Globus pallidus (tissue), 1 donor: ENCODE measurements around the gene NDP.
"Not testable (repeated sequence)": the region's sequence is repeated elsewhere in the genome, so short reads cannot be mapped to it uniquely, and the experiment has no call there.

Source experiments
- DNase-seq: peaks from one replicate; pipeline ENCODE4 v3.0.0-alpha.2; 2015; ENCODE audit warnings: low spot score

NDP gene

DNA sequence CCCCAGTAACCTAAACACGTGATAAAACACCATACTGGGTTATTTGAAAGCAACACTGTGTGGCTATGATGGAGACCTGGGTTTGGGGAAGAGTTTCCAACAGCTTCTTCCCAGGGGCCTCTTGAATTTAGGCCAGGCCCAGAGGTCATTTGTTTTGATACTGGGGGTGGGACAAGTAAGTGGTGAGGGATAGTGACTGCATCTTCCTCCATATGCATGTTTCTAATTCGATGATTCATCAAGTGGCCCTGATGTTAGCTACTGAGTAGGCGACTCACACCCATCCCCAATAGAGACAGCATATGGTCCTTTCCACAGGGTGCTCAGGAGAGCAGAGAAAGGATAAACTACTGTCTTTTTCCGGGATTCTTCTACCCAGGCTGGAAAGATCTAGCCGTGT is 2.7 kb downstream of the NDP start:
- no peak for DNase-seq

DNA sequence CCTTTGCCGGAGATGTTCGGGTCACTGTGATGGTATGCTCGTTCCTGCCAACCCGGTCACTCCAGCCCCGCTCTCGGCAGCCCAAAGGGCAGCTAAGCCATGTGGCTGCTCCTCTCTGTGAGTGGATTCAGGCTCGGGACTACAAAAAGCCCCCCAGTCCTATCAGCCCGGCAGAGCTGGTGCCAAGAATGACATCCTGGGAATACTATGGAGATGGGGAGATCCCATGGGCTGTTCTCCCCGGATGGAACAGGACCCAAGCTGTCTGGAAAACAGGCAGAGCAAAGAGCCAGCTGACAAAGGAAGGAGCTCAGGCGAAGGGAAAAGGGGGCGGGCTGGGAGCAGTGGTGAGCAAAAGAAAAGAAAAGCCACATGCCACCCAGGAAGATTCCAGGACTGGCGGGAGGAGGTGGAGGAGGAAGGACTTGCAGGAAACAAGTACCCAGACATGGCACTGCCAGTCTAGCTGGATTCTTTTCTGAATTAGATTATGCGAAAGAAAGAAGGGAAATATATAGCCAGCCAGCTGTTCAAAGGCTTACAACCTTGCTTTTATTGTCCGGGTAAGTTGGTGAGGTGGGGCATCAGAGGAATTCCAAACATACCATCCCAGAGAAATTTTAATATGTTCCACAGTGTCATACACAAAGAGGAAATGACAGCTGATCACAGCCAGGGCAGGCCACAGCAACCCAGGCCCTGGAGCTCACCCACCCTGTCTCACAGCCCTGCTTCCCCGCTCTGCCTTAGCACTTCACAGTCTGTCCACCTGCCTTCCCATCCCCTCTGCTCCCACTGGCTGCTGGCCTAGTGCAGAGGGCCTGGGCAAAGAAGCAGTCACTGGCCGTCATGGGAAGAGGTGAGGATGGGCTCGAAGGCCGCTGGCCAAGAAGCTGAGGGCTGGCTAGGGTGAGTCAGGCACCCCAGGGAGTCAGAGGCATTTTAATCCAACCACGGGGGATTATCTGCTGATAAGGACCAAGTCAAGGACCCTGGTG is 3.4 kb downstream of the NDP start:
- peak; percentile 55 for DNase-seq

DNA sequence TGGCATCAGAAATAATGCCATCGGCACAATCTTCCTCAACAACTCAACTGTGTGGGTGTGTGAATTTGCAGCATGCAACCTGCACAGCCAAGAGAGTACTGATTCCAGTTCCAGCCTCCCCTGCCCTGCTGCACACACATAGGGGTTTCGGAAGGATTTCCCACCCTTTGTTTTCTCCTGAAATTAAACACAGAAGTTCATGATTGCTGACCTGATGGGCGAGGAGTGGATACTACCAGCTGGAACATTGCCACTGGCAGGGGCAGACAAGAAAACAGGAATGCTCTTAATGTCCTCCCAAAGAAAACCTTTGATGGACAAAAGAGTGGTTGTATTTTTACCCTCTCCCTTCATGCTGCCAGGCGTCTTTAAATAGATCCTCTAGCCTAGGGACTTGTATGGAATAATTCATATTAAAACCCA is 4.8 kb downstream of the NDP start:
- peak; percentile 47 for DNase-seq

DNA sequence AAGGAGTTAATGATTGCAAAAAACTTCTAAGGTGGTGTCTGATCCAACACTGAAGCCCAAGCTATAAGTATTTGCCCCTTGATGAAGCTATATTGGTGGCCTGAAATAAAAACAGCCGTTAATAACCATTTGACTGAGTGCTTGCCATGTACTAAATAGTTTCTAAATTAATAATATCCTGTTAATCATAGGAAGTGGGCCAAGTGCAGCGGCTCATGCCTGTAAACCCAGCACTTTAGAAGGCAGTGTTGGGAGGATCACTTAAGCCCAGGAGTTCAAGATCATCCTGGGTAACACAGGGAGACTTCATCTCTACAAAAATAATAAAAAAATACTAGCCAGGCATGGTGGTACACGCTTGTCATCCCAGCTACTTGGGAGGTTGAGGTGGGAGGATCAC is 8.3 kb downstream of the NDP start:
- no peak for DNase-seq

DNA sequence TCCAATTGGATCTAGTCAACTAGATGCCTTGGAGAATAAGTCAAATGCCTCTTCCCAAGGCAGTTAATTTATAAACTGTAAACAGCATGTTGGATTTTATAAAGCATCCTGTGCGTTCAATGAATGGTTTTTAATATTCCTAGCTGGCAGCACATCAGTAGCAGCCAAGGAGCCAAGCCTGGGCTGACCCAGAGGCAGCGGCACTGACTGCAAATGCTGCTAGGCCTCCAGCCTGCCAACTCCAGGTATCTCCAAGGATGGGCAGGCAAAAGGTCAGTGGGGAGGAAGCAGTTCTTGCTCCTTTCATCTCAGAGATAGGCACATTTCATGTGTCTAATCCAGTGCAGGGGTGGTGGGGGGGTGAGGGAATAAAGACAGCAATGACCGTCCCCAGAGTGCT is 9.5 kb downstream of the NDP start:
- no peak for DNase-seq

DNA sequence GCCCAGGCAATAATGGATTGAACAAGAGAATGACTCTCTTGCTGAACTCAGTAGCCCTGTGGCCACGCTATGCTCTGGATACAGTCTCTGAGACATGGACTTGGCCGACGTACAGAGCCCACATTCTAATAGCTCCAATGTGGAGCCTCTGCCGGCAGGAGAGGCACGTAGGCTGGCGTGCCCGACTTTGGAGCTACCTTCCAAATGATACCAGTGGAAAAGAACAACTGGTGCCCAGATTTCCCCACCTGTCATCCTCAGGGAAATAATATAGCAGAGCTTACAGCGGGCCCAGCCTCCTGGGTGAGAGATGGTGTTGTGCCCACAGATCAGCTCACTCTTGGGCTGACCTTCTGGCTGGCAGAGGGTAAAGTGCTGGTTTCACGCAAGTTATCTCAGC is 10.6 kb downstream of the NDP start:
- DNase-seq, result no peak

DNA sequence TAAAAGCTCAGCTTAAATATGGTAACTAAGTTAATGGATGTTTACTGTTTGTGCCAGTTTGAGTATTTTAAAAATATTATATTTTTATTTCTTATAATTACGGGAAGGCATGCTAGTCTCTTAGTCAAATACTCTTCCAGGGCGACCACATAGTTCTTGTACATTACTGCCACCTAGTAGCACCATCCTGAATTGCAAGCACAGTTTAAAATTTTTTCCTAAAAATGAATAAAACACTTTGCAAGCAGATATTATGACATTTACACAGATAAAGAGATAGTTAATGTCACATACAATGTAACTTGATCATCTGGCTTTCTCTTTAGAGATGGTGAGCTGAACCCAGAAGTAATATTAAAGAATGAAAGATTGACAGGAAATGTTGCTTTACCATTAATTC is 11.5 kb downstream of the NDP start:
- no peak for DNase-seq

DNA sequence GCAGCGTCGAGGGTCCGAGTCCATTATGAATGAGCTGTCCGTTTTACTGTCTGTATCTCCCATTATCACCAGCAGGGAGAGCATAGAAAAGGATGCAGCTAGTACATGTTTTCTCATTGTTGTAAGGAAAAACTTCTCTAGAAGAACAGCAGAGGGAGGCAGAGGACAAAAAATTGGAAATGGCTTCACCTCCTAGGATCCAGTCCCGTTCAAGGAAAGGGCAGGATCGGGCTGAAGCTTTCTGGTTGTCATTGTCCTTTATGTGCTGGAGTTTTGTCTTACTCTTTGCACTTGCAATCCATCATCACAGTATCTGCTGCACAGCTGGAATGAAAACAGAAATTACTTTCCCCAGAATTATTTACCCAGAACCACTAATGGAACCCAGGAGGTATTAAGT is 14.7 kb downstream of the NDP start:
- DNase-seq, result peak; percentile 86

DNA sequence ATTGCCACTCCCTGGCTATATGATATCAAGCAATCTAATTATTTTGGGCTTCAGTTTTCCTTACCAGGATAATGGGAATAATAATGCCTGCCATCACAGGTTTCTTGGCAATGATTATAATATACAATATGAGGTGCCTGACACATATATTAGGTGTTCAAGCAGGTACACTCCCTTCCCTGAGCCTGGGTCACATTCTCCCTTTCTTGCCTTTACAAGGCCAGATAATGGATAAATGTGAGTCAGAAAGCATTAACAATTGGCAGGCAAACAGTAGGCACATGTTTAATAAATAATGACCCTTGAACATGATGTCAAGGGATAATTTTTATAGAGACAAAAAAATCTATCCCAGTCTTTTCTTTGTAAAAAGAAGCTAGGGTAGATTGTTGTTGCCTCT is 17.2 kb downstream of the NDP start:
- no peak for DNase-seq

DNA sequence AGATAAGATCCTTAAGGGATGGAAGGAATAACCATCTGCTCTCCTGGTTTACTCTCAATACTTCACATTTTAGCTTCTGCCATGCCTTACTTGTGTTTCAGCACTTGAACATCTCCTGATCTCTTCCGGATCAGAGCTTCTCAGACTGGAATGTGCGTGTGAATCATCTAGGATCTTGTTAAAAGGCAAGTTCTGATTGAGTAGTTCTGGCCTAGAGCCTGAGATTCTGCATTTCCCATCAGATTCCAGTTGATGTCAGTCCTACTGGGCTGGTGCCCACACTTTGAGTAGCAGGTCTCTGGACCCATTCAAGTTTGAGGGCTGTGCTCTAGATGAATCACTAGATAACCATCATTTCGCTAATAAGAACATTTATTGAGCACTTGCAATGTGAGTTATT is 20.0 kb downstream of the NDP start:
- DNase-seq, result no peak

DNA sequence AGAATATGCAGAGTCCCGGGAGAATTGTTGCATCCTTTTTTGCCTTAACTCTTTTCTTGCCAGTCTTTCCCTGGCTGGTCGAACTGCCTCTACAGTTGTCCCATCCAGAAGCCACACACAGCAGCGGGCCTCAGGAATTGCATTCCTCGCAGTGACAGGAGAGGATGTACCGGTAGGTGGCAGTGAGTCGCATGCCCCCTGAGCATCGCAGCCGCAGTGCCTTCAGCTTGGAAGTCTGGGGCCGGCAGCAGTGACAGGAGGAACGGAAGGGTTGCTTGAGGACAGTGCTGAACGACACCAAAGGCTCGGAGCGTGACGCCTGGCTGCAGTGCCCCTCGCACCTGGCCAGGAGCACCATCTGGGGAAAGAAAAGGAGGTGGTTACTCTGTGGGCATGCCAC is 23.5 kb downstream of the NDP start:
- DNase-seq, result peak; percentile 50

DNA sequence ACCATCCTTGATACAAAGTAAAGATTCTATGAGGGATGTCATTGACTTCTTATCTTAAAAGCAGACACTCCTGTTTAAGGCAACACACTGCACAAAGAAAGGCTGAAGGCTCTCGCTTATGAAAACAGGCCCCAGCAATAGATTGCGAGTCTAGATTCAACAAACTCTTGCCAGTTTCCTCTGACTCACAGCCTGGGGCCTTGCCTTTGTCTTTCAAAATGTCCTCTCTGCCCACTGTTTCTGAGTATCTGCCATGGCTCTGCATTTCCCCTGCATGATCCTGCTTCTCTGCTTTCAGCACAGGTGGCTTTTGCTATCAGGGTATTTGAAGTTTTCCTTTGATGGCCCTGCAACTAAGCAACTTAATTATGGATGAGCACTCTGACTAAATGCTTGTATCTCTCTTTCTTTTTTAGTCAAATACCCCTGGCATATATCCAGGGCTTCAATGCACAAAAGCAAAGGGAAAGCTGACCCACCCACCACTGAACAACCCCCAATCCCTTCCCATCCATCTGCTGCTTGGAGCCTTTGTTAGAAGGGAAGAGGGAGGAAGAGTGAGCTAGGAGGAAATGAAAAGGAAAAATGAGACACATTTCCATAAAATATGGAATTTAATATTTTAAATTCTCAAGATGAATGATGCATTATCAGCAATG is 32.2 kb downstream of the NDP start:
- no peak for DNase-seq

DNA sequence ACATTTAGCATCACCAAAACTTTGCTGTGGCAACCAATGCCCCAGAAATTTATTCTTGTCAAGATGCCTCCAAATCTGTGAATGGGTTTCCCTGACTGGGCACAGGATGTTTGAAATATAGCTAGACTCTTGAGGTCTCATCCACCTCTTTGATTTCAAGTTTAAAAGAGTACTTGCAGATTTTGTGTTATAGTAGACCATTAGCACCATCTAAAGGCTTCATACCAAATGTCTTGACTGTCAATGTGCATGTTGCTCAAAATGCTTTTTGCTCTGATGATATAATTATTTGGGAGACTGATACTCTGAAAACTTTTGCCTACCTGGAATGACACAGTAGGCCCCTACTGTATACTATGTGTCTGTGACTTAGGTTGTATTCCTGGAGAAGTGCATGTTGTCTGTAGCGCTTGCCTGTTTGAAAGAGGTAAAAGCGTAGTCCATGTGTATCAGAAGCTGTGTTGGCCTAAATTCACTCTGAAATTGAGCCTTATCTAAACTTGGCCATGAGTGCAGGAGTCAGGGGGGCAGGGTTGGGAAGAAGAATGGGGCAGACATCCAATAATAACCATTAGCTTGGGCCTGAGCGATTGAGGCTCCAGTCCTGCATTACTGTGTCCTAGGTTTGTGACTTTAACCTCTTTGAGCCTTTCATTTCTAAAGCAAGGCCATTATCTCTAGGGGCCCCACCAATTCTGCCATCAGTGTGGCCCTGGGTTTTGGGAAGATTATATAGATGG is 33.8 kb downstream of the NDP start:
- no peak for DNase-seq

DNA sequence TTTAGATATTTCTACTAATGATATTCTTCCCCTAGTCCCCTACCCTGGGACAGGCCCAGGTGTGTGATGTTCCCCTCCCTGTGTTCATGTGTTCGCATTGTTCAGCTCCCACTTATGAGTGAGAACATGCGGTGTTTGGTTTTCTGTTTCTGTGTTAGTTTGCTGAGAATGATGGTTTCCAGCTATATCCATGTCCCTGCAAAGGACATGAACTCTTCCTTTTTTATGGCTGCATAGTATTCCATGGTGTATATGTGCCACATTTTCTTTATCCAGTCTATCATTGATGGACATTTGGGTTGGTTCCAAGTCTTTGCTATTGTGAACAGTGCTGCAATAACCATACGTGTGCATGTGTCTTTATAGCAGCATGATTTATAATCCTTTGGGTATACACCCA is 51.2 kb downstream of the NDP start:
- not testable (repeated sequence) for DNase-seq

DNA sequence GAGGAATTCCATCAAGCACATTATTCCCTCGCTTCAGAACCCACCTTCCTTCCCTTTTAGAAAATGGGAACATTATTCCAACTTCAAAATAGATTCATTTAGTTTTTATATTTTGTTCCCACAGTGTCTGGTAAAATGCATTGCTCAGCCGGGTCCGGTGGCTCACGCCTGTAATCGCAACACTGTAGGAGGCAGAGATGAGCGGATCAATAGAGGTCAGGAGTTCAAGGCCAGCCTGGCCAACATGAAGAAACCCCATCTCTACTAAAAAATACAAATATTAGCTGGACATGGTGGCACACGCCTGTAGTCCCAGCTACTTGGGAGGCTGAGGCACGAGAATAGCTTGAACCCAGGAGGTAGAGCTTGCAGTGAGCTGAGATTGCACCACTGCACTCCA is 62.4 kb downstream of the NDP start:
- DNase-seq, result not testable (repeated sequence)

DNA sequence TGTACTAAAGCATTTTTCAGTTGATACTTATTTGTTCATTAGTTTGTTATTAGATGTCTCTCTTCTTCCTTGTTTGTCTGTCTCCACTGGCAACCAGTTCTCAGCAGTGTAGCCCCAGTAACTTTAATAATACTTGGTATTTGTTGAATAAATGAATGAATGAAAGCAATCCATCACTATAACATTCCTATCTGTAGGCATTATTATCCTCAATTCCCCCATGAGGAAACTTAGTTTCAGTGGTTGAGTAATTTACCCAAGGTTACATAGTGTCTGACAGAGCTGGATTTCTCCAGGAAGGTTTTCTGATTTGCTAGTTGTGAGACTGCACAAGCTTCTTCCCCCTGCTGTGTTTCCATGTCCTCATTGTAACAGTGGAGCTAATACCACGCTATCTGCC is 63.2 kb downstream of the NDP start:
- DNase-seq, result no peak

DNA sequence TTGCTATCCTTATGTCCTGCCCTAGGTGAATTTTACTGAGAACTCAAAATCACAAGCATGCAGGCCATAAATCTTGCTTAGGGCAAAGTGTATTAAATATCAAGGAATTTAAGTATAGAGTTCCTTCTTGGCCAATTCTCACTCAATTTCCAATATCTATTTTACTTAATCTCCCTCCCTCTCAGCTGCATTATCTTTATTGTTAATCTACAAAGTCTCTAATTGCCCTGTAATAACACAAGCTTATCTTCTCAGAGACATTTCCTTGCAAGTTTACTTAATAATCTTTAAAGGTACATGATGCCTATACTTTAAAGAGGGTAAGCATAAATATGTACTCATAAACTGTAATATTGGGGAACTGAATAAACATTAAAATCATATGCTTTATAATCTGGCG is 64.0 kb downstream of the NDP start:
- no peak for DNase-seq

DNA sequence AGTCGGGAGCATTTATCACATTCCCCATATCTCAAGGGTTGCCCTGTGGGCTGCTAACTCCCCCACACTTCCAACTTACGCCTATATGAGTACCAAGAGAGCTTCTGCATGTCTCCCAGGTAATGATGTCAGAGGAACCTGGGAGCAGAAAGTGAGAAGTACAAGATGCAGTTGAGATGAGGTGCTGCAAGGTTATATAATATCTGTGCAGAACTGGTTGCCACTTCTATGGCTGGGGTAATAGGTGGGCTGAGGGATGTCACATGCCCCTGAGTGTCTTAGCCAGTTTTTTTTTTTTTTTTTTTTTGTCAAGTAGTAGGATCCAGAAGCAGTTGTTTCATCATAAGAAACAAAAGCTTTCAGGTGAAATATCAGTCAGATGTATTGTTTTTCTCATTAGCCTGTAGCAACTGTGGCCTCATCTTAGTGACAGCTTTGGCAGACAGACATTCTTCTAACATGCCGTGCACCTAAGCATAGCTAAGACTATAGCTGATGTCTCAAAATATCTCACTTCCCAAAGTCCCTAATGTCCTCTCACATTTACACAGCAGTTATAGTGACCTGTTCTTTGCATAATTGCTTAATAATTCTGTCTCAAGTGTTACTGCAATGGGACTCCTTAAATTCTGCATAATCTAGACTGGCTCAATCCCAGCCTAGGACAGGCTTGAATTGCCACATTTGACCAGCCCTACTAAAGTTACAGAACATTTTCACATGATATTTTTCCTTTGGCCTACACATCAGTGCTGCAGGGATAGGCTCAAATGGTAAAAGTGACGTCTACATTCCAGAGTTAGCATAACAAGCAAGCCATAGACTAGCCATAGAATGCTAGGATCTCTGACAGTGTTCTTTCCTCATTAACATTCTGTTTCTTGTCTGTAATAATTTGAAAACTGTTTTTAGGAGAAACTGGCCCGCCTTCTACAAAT is 73.0 kb downstream of the NDP start:
- DNase-seq, result no peak
